ENCODE data around the gene B3GNT3.
"Not testable (repeated sequence)": the region's sequence is repeated elsewhere in the genome, so short reads cannot be mapped to it uniquely, and the experiment has no call there.

The B3GNT3 gene

GRCh38 chr19:17796838-17797423, 2.0 kb downstream of the B3GNT3 start:
- no peak for DNase-seq
- H3K27me3 ChIP-seq (replicated peaks; ENCODE audit: control insufficient read depth, insufficient read depth, low read length, poor library complexity, severe bottlenecking), result no peaks in the 10 kb centered on the region
- H3K36me3 ChIP-seq (ENCODE audit: control insufficient read depth, insufficient read depth, low read length), result no peaks in the 10 kb centered on the region
- no peaks in the 10 kb centered on the region for H3K9me3 ChIP-seq (ENCODE audit: control insufficient read depth, low read length)
- peaks cover 21% of the 10 kb centered on the region for H3K4me1 ChIP-seq (ENCODE audit: control insufficient read depth, insufficient read depth, low read length, poor library complexity, severe bottlenecking)
- H3K4me3 ChIP-seq (ENCODE audit: insufficient read depth, low read depth, low read length, poor library complexity, severe bottlenecking), result no peak overlapping the region
- H3K27ac ChIP-seq (ENCODE audit: insufficient read depth, low read length, poor library complexity, severe bottlenecking), result no peak overlapping the region

GRCh38 chr19:17797424-17798201, 2.7 kb downstream of the B3GNT3 start:
- no peak overlapping the region for H3K4me3 ChIP-seq (ENCODE audit: insufficient read depth, low read depth, low read length, poor library complexity, severe bottlenecking)

GRCh38 chr19:17798599-17798998, 3.7 kb downstream of the B3GNT3 start:
- H3K36me3 ChIP-seq (ENCODE audit: control insufficient read depth, insufficient read depth, low read length); H3K27me3 ChIP-seq (replicated peaks; ENCODE audit: control insufficient read depth, insufficient read depth, low read length, poor library complexity, severe bottlenecking); H3K27ac ChIP-seq (ENCODE audit: insufficient read depth, low read length, poor library complexity, severe bottlenecking); H3K4me3 ChIP-seq (ENCODE audit: insufficient read depth, low read depth, low read length, poor library complexity, severe bottlenecking); H3K9me3 ChIP-seq (ENCODE audit: control insufficient read depth, low read length); DNase-seq: not testable (repeated sequence)
- peaks cover 36% of the 10 kb centered on the region for H3K4me1 ChIP-seq (ENCODE audit: control insufficient read depth, insufficient read depth, low read length, poor library complexity, severe bottlenecking)

More at GRCh38 chr19:17797424-17798201, 2.7 kb downstream of the B3GNT3 start:
- H3K36me3 ChIP-seq (ENCODE audit: control insufficient read depth, insufficient read depth, low read length), result no peaks in the 10 kb centered on the region
- DNase-seq, result no peak
- H3K4me1 ChIP-seq (ENCODE audit: control insufficient read depth, insufficient read depth, low read length, poor library complexity, severe bottlenecking), result peaks cover 27% of the 10 kb centered on the region
- no peak overlapping the region for H3K27ac ChIP-seq (ENCODE audit: insufficient read depth, low read length, poor library complexity, severe bottlenecking)
- no peaks in the 10 kb centered on the region for H3K27me3 ChIP-seq (replicated peaks; ENCODE audit: control insufficient read depth, insufficient read depth, low read length, poor library complexity, severe bottlenecking)
- no peaks in the 10 kb centered on the region for H3K9me3 ChIP-seq (ENCODE audit: control insufficient read depth, low read length)

DNA sequence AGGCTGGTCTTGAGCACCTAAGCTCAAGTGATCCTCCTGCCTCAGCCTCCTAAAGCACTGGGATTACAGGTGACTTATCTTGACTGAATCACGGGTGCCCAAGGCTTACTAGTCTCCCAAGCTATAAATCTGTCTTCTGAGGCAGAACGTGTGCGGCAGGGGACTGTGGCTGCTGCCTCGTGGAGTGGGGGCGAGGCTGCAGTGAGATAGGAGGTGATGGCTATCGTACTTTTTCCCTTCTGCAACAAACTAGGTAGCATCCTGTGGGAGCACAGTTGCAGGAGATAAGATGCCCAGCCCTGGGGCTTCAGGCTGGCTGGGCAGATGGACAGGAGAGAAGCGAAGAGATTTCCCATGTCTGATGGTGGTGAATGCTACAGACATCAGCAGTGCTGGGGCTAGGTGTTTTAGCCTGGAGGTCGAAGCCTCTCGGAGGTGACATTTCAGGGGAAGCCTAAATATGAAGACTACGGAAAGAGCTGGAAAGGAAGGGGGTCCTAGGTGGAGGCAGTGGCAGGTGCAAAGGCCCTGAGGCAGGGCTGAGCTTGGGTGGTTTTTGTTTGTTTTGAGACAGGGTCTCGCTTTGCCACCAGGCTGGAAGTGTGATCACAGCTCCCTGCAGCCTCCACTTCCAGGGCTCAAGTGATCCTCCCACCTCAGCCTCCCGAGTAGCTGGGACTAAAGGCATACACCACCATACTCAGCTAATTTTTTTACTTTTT, 7.4 kb downstream of the B3GNT3 start:
- Histone ChIP-seq H3K4me1 (ENCODE audit: control insufficient read depth, insufficient read depth, low read length, poor library complexity, severe bottlenecking) (peaks cover 15% of the 10 kb centered on the region), H3K36me3 (ENCODE audit: control insufficient read depth, insufficient read depth, low read length) (no peaks in the 10 kb centered on the region)

GRCh38 chr19:17803264-17803896, 8.4 kb downstream of the B3GNT3 start:
- Histone ChIP-seq H3K4me3 (ENCODE audit: insufficient read depth, low read depth, low read length, poor library complexity, severe bottlenecking) (no peak overlapping the region), H3K27ac (ENCODE audit: insufficient read depth, low read length, poor library complexity, severe bottlenecking) (no peak overlapping the region), H3K4me1 (ENCODE audit: control insufficient read depth, insufficient read depth, low read length, poor library complexity, severe bottlenecking) (peaks cover 15% of the 10 kb centered on the region), H3K9me3 (ENCODE audit: control insufficient read depth, low read length) (no peaks in the 10 kb centered on the region), H3K27me3 (replicated peaks; ENCODE audit: control insufficient read depth, insufficient read depth, low read length, poor library complexity, severe bottlenecking) (no peaks in the 10 kb centered on the region), H3K36me3 (ENCODE audit: control insufficient read depth, insufficient read depth, low read length) (no peaks in the 10 kb centered on the region)
- no peak for DNase-seq

More for the DNA sequence above, 7.4 kb downstream of the B3GNT3 start:
- DNase-seq, result no peak
- Histone ChIP-seq H3K4me3 (ENCODE audit: insufficient read depth, low read depth, low read length, poor library complexity, severe bottlenecking) (no peak overlapping the region), H3K27ac (ENCODE audit: insufficient read depth, low read length, poor library complexity, severe bottlenecking) (no peak overlapping the region), H3K27me3 (replicated peaks; ENCODE audit: control insufficient read depth, insufficient read depth, low read length, poor library complexity, severe bottlenecking) (no peaks in the 10 kb centered on the region), H3K9me3 (ENCODE audit: control insufficient read depth, low read length) (no peaks in the 10 kb centered on the region)

DNA sequence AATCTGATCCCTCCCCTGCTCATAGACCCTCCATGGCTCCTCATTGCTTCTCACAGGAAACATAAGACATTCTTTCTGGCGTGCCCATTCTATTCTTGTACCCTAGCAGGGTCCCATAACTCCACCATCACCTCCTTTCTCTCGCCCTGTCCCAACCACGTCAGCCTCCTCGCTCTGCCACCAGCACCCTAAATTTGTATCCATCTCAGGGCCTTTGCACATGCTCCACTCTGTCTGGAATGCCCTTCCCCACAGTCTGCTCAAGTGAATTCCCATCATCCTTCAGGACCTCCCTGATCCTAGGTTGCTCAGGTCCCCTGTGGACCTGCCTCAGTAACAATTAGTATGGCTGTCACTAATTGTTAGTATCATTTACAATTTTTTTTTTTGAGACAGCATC, 10.5 kb downstream of the B3GNT3 start:
- no peak for DNase-seq
- H3K4me1 ChIP-seq (ENCODE audit: control insufficient read depth, insufficient read depth, low read length, poor library complexity, severe bottlenecking), result peaks cover 15% of the 10 kb centered on the region
- H3K27ac ChIP-seq (ENCODE audit: insufficient read depth, low read length, poor library complexity, severe bottlenecking), result no peak overlapping the region
- no peaks in the 10 kb centered on the region for H3K9me3 ChIP-seq (ENCODE audit: control insufficient read depth, low read length)
- H3K27me3 ChIP-seq (replicated peaks; ENCODE audit: control insufficient read depth, insufficient read depth, low read length, poor library complexity, severe bottlenecking), result no peaks in the 10 kb centered on the region
- H3K4me3 ChIP-seq (ENCODE audit: insufficient read depth, low read depth, low read length, poor library complexity, severe bottlenecking), result no peak overlapping the region
- no peaks in the 10 kb centered on the region for H3K36me3 ChIP-seq (ENCODE audit: control insufficient read depth, insufficient read depth, low read length)

DNA sequence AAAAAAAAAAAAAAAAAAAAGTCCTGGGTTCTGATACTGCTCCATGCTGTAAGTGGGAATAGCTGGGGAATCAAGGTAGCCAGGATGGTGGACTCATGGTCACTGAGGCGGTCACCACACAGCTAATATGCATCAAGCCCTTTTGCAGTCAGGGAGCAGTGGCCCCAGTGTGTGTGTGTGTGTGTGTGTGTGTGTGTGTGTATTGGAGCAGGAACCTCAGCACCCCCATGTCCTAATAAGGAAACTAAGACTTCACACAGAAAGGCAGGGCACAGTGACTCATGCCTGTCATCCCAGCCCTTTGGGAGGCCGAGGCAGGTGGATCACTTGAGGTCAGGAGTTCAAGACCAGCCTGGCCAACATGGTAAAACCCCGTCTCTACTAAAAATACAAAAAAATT, 12.0 kb downstream of the B3GNT3 start:
- peaks cover 15% of the 10 kb centered on the region for H3K4me1 ChIP-seq (ENCODE audit: control insufficient read depth, insufficient read depth, low read length, poor library complexity, severe bottlenecking)
- H3K27me3 ChIP-seq (replicated peaks; ENCODE audit: control insufficient read depth, insufficient read depth, low read length, poor library complexity, severe bottlenecking), result no peaks in the 10 kb centered on the region
- H3K9me3 ChIP-seq (ENCODE audit: control insufficient read depth, low read length), result no peaks in the 10 kb centered on the region
- no peak for DNase-seq
- H3K36me3 ChIP-seq (ENCODE audit: control insufficient read depth, insufficient read depth, low read length), result no peaks in the 10 kb centered on the region
- no peak overlapping the region for H3K27ac ChIP-seq (ENCODE audit: insufficient read depth, low read length, poor library complexity, severe bottlenecking)
- H3K4me3 ChIP-seq (ENCODE audit: insufficient read depth, low read depth, low read length, poor library complexity, severe bottlenecking), result no peak overlapping the region

DNA sequence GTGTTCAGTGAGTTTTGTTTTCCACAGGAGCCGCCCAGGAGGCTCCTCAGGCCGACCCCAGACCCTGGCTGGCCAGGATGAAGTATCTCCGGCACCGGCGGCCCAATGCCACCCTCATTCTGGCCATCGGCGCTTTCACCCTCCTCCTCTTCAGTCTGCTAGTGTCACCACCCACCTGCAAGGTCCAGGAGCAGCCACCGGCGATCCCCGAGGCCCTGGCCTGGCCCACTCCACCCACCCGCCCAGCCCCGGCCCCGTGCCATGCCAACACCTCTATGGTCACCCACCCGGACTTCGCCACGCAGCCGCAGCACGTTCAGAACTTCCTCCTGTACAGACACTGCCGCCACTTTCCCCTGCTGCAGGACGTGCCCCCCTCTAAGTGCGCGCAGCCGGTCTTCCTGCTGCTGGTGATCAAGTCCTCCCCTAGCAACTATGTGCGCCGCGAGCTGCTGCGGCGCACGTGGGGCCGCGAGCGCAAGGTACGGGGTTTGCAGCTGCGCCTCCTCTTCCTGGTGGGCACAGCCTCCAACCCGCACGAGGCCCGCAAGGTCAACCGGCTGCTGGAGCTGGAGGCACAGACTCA, 12.9 kb downstream of the B3GNT3 start:
- Histone ChIP-seq H3K4me3 (ENCODE audit: insufficient read depth, low read depth, low read length, poor library complexity, severe bottlenecking) (no peak overlapping the region), H3K27ac (ENCODE audit: insufficient read depth, low read length, poor library complexity, severe bottlenecking) (no peak overlapping the region), H3K27me3 (replicated peaks; ENCODE audit: control insufficient read depth, insufficient read depth, low read length, poor library complexity, severe bottlenecking) (no peaks in the 10 kb centered on the region)

DNA sequence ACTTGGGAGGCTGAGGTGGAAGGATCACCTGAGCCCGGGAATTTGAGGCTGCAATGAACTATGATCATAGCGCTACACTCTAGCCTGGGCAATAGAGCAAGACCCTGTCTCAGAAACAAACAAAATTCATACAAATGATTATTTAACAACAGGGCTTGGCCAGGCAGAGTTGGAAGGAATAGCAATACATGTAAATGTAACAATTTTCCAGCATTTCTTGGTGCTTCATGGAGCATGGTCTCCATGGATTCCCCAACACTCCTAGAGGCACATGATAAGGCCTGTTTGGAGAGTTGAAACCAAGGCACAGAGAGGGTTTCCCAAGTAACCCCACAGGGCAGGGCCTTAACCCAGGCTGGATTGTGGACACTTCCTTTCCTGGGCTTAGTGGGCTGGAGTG, 16.2 kb downstream of the B3GNT3 start:
- Histone ChIP-seq H3K36me3 (ENCODE audit: control insufficient read depth, insufficient read depth, low read length) (no peaks in the 10 kb centered on the region), H3K27me3 (replicated peaks; ENCODE audit: control insufficient read depth, insufficient read depth, low read length, poor library complexity, severe bottlenecking) (no peaks in the 10 kb centered on the region), H3K4me1 (ENCODE audit: control insufficient read depth, insufficient read depth, low read length, poor library complexity, severe bottlenecking) (no peaks in the 10 kb centered on the region), H3K27ac (ENCODE audit: insufficient read depth, low read length, poor library complexity, severe bottlenecking) (no peak overlapping the region), H3K9me3 (ENCODE audit: control insufficient read depth, low read length) (no peaks in the 10 kb centered on the region), H3K4me3 (ENCODE audit: insufficient read depth, low read depth, low read length, poor library complexity, severe bottlenecking) (no peak overlapping the region)
- no peak for DNase-seq

More for the DNA sequence above, 12.9 kb downstream of the B3GNT3 start:
- DNase-seq, result no peak
- H3K36me3 ChIP-seq (ENCODE audit: control insufficient read depth, insufficient read depth, low read length), result no peaks in the 10 kb centered on the region
- H3K4me1 ChIP-seq (ENCODE audit: control insufficient read depth, insufficient read depth, low read length, poor library complexity, severe bottlenecking), result peaks cover 7% of the 10 kb centered on the region
- no peaks in the 10 kb centered on the region for H3K9me3 ChIP-seq (ENCODE audit: control insufficient read depth, low read length)
